GM12873 (cell line): ENCODE results near the gene INPP5A.

Experiments
- TF ChIP-seq, protein P1 (sequence below): IDR thresholded peaks from 2 replicates; pipeline ENCODE4 v1.5.1; 2012; ENCODE audit warnings: low read depth, mild to moderate bottlenecking, moderate library complexity, low read length, control low read depth; ENCODE audit not compliant: insufficient read depth; ENCODE audit errors: missing control alignments

Gene INPP5A

DNA sequence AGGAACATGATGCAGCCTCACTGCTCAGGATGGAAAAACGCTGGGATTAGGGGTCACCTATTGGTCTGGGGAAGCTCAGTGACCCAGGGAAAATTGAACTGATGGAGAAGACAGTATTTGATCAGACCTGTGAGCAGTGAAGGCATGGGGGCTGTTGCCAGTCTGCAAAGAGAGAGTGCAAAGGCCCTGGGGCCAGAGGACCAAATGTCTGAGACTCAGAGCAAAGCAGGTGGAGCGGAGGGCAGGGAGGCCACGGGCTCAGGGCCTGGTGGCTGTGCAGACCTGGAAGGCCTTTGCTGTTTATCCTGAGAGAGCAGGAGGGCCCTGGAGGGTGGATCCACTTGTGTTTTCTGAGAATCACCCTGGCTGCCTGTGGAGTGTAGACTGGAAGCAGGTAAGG lies 67.1 kb downstream of the INPP5A start:
- TF ChIP-seq, protein P1, sequence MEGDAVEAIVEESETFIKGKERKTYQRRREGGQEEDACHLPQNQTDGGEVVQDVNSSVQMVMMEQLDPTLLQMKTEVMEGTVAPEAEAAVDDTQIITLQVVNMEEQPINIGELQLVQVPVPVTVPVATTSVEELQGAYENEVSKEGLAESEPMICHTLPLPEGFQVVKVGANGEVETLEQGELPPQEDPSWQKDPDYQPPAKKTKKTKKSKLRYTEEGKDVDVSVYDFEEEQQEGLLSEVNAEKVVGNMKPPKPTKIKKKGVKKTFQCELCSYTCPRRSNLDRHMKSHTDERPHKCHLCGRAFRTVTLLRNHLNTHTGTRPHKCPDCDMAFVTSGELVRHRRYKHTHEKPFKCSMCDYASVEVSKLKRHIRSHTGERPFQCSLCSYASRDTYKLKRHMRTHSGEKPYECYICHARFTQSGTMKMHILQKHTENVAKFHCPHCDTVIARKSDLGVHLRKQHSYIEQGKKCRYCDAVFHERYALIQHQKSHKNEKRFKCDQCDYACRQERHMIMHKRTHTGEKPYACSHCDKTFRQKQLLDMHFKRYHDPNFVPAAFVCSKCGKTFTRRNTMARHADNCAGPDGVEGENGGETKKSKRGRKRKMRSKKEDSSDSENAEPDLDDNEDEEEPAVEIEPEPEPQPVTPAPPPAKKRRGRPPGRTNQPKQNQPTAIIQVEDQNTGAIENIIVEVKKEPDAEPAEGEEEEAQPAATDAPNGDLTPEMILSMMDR: no peak

- TF ChIP-seq, protein P1: no peak
Measured at GRCh38 chr10:132605390-132605789, 67.8 kb downstream of the INPP5A start.

DNA sequence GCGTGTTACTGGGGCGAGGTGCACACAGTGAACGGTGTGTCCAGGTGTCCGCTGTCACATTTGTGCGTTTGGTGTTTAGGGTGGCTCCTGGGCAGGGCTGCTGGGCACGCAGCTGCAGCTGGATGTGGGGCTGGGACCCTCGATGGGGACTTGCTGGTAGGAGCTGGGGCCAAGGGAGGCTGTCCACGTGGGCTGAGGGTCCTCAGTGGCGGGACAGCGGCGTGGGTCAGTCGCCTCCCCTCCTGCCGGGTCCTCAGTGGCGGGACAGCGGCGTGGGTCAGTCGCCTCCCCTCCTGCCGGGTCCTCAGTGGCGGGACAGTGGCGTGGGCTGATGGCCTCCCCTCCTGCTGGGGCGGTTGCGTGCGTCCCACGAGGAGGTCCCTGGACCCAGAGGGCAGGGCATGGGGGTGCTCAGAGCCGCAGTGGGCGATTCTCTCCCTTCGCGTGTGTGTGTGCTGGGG lies 68.5 kb downstream of the INPP5A start:
- TF ChIP-seq, protein P1: no peak

DNA sequence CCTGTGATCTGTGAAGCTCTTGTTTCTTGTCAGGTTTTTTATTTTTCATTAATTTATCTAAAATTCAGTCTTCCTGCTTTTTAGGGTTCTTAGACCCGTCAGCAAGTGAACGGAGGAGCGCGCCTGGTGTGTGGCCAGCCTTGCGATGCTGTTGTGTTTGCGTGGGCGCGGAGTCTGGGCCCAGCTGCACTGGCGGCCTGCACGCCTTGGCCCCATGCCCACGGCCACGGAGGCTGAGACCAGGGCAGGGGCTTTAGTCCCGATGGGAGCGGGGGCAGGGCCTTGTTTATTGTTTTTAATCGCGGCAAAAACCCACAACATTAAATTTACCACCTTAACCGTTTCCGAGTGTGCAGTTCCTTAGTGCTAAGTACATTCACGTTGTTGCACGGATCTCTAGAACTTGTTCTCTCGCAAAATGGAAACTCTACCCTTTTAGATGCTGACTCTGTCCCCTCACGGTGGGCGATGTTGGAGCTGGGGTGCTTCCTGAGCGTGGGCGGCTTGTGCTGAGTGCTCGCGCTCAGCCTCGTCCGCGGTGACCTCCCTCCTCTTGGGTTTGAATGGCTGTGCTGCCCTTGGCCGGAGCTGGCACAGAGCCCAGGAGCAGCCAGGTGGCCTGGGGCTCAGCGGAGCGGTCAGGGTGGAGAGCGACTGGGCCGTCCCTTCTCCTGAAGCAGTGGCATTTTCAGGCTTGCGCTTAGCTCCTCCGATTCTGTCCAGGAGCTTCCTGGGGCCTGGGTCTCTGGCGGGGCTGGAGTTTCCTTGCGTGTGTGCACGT lies 69.1 kb downstream of the INPP5A start:
- TF ChIP-seq, protein P1: no peak

DNA sequence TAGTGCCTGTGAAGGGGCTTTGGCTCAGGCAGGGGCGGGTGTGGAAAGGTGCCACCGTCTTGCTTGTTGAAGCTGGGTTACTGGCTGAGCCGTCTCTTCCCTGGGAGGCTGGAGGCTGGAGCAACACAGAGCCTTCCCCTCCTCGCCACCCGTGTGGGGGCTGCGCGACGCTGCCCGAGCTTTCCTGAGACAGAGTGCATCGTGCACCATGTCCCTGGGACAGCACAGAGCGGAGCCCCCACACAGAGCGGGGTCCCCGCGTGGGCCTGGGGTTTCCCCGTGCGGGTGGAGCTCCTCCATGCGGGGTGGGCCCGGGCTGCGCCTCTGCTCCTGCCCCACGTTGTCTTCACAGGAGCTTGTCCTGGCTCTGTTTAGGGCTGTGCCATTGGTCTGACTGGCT lies 69.9 kb downstream of the INPP5A start:
- TF ChIP-seq, protein P1: no peak

- TF ChIP-seq, protein P1: no peak
Measured at GRCh38 chr10:132607961-132608495, 70.4 kb downstream of the INPP5A start.

DNA sequence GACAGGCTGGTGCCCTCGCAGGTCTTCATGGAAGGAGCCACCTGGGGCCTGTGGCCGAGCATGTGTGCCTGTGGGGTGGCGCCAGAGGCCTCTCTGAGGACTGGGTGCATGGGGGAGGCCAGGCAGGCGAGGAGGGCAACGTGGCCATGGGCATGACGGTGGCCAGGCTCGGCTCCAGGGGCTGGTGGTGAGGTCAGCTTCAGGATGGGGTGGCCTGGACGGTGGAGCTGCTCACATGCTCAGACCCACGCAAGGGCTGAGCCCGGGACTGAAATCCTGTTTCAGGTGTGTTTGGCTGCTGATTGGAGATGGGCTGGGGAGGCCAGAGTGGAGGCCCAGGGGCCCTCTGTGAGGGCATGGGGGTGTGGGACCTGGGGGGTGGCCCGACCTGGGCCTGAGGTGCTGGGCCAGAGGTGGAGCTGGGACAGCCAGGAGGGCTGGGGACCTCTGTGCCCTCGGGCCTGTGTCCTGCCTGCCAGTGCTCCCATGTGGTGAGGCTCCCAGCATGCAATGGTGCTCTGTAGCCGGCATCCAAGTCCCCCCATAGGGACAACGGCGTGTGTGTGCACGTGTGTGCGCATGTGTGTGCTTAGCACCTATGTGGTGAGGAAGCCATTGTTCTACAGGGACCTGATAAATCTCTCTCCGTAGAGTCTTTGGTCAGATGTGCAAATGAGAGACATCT lies 71.1 kb downstream of the INPP5A start:
- TF ChIP-seq, protein P1: no peak
